Vagina (tissue), 2 donors: ENCODE data around the gene KREMEN2.
"Not testable (repeated sequence)": the region's sequence is repeated elsewhere in the genome, so short reads cannot be mapped to it uniquely, and the experiment has no call there.

Experiments
- CTCF ChIP-seq, 3 experiments: fragments of 450-650 bp in 2 of 3; fragments of 200-600 bp in 1 of 3; sonication (generic) in 1 of 3; IDR thresholded peaks; one replicate each; pipeline ENCODE4 v1.5.1; 2017 to 2019; ENCODE audit warnings: antibody characterized with exemption in 3 of 3, mild to moderate bottlenecking in 2 of 3, moderate library complexity in 2 of 3
- POLR2A ChIP-seq, 2 donors: fragments of 450-650 bp; IDR thresholded peaks; one replicate each; pipeline ENCODE4 v1.6.1; 2017; ENCODE audit warnings: antibody characterized with exemption in 2 of 2, mild to moderate bottlenecking in 2 of 2, moderate library complexity in 2 of 2

- not testable (repeated sequence) for TF ChIP-seq CTCF, POLR2A (IDR thresholded peaks at IDR 0.05)
Measured at GRCh38 chr16:2943716-2944115, 20.4 kb upstream of the KREMEN2 start.
